ENCODE data around the gene MTM1.

The MTM1 gene

DNA sequence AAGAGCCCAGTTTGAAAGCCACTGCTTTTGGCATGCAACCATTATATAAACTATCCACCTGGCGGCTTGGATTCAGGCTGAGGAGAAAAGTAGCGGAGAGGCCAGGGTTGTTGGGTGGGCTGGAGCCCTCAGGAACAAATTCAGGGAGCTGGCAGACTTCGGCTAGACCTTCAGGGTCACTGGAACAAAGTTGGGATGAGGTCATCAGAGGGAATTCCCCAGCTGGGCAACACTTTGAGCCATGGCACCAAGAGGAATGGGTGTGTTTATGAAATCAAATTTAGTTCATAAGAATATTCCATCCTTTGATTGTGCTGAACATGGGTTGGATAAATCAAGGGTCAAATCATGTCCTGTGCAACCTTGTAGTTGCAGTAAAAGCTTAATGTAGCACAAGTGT lies 146.8 kb downstream of the MTM1 start:
- no peak for DNase-seq (ENCODE audit: low spot score)

DNA sequence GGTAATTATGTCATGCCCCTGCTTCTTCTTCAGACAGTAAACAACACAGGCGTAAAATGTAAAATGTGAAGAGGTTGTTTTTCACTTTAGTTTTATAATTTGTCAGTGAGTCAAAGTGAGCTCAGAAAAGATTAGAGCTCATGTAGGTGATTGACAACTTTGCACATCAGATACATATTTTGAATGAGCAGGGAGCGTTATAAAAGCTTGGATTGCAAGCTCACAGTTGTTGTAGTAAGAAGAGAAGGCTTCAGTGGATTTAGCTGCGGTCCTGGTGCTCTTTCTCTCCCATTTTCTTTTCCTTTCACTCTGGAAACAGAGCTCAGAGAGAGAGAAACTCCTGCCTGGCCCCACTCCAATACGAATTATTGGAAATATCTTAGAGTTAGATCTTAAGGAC lies 151.2 kb downstream of the MTM1 start:
- no peak for DNase-seq (ENCODE audit: low spot score)
